Fibroblast of lung (primary cell): ENCODE measurements around the gene ALKBH6. TPM values are rescaled to one million over a fixed set of nuclear protein-coding genes. Genes with fewer than 3 reads are reported as not detected.

Source experiments
- DNase-seq, 2 donors: peaks; one replicate each; pipeline versions ENCODE4 v3.0.0 to v3.0.0-alpha.2; 2010; ENCODE audit warnings: low read depth in 2 of 2
- H2AFZ ChIP-seq: 2 replicates; pipeline ENCODE4 v1.5.1; 2012; ENCODE audit warnings: low read length, control low read depth, inconsistent platforms
- H3K27ac ChIP-seq: 2 replicates; pipeline ENCODE4 v1.5.1; 2011; ENCODE audit warnings: low read length, control low read depth; ENCODE audit not compliant: insufficient read depth
- H3K27me3 ChIP-seq: 2 replicates; pipeline ENCODE4 v1.5.1; 2011; ENCODE audit warnings: mild to moderate bottlenecking, low read length; ENCODE audit not compliant: control insufficient read depth, insufficient read depth
- H3K36me3 ChIP-seq: 2 replicates; pipeline ENCODE4 v1.5.1; 2011; ENCODE audit warnings: low read length; ENCODE audit not compliant: control insufficient read depth, insufficient read depth
- H3K4me1 ChIP-seq: 2 replicates; pipeline ENCODE4 v1.5.1; 2011; ENCODE audit warnings: low read length; ENCODE audit not compliant: control insufficient read depth, insufficient read depth; ENCODE audit errors: extremely low read depth
- H3K4me2 ChIP-seq: 2 replicates; pipeline ENCODE4 v1.5.1; 2011; ENCODE audit warnings: low read length, control low read depth; ENCODE audit not compliant: insufficient read depth; ENCODE audit errors: extremely low read depth
- H3K4me3 ChIP-seq, 4 experiments: fragments of 200-600 bp in 1 of 4; sonication (generic) in 1 of 4; replicated peaks in 1 of 4; 2 replicates each; pipeline ENCODE4 v1.5.1; 2011 to 2016; ENCODE audit warnings: low read length in 4 of 4, low read depth in 3 of 4, mild to moderate bottlenecking in 3 of 4, control low read depth in 2 of 4, inconsistent platforms in 1 of 4, mixed read lengths in 1 of 4; ENCODE audit not compliant: insufficient read depth in 1 of 4; ENCODE audit errors: control extremely low read depth in 1 of 4
- H3K79me2 ChIP-seq: 2 replicates; pipeline ENCODE4 v1.5.1; 2012; ENCODE audit warnings: mild to moderate bottlenecking, low read length, inconsistent platforms; ENCODE audit not compliant: control insufficient read depth, insufficient read depth
- H3K9ac ChIP-seq: 2 replicates; pipeline ENCODE4 v1.5.1; 2011; ENCODE audit warnings: mild to moderate bottlenecking, low read length, control low read depth; ENCODE audit not compliant: insufficient read depth
- H3K9me3 ChIP-seq: 2 replicates; pipeline ENCODE4 v1.5.1; 2012; ENCODE audit warnings: low read depth, low read length; ENCODE audit not compliant: control insufficient read depth, insufficient read depth
- H4K20me1 ChIP-seq: 2 replicates; pipeline ENCODE4 v1.5.1; 2011; ENCODE audit warnings: low read length; ENCODE audit not compliant: control insufficient read depth, insufficient read depth; ENCODE audit errors: extremely low read depth
- CTCF ChIP-seq, 2 donors: IDR thresholded peaks in 1 of 2; conservative IDR thresholded peaks in 1 of 2; 1 replicate in 1 of 2; 2 replicates in 1 of 2; pipeline ENCODE4 v1.5.1; 2011 to 2012; ENCODE audit warnings: low read length in 2 of 2, control low read depth in 1 of 2, inconsistent platforms in 1 of 2, low read depth in 1 of 2, mild to moderate bottlenecking in 1 of 2
- EZH2 ChIP-seq: IDR thresholded peaks from 2 replicates; pipeline ENCODE4 v1.5.1; 2012; ENCODE audit warnings: low read length, control low read depth, mild to moderate bottlenecking; ENCODE audit errors: missing control alignments
- polyA plus RNA-seq, 2 donors: library from polyadenylated mRNA; depleted of rRNA in 1 of 2; stranded (reverse) in 1 of 2; unstranded in 1 of 2; fragments of >200 nt; gene quantifications; 2 replicates each; pipeline ENCODE4 v1.2.1, GENCODE V29; 2011 to 2012; ENCODE audit warnings: missing spikeins in 1 of 2
- total RNA-seq: library from RNA; depleted of rRNA; stranded (reverse); fragments of >200 nt; gene quantifications from 2 replicates; pipeline ENCODE4 v1.2.1, GENCODE V29; 2014

The ALKBH6 gene
- total and polyA plus RNA-seq, 2 donors (not counting 1 experiment from before 2014, with no cell fraction given): 19.5 to 20.1 TPM

- no peak for TF ChIP-seq EZH2
- TF ChIP-seq CTCF (conservative IDR thresholded peaks at IDR 0.05 in 1 of 2, IDR thresholded peaks at IDR 0.05 in 1 of 2; ENCODE audit: low read depth in 1 of 2, low read length in 2 of 2): no peak
- DNase-seq: no peak
- Histone ChIP-seq H3K27me3 (no peaks in the 10 kb centered on the region), H4K20me1 (no peaks in the 10 kb centered on the region), H3K9ac (no peak overlapping the region), H3K79me2 (no peaks in the 10 kb centered on the region), H3K36me3 (no peaks in the 10 kb centered on the region), H3K4me2 (no peak overlapping the region), H3K9me3 (no peaks in the 10 kb centered on the region), H2AFZ (no peak overlapping the region), H3K4me3 (no peak overlapping the region), H3K27ac (no peak overlapping the region), H3K4me1 (no peaks in the 10 kb centered on the region)
Observed at GRCh38 chr19:35978271-35978670, 35.7 kb downstream of the ALKBH6 start.

GRCh38 chr19:35977446-35978222 lies 36.4 kb downstream of the ALKBH6 start:
- Histone ChIP-seq H3K9me3 (no peaks in the 10 kb centered on the region), H3K4me2 (no peak overlapping the region), H3K27ac (no peak overlapping the region), H3K79me2 (no peaks in the 10 kb centered on the region), H3K4me3 (no peak overlapping the region), H3K36me3 (no peaks in the 10 kb centered on the region), H3K27me3 (no peaks in the 10 kb centered on the region), H2AFZ (no peak overlapping the region), H4K20me1 (no peaks in the 10 kb centered on the region), H3K4me1 (no peaks in the 10 kb centered on the region), H3K9ac (no peak overlapping the region)
- DNase-seq: no peak
- no peak for TF ChIP-seq EZH2

- Histone ChIP-seq H3K9ac (no peak overlapping the region), H3K4me3 (no peak overlapping the region), H2AFZ (no peak overlapping the region), H4K20me1 (no peaks in the 10 kb centered on the region), H3K27ac (no peak overlapping the region), H3K36me3 (no peaks in the 10 kb centered on the region), H3K27me3 (no peaks in the 10 kb centered on the region), H3K9me3 (no peaks in the 10 kb centered on the region), H3K4me2 (no peak overlapping the region), H3K4me1 (no peaks in the 10 kb centered on the region), H3K79me2 (no peaks in the 10 kb centered on the region)
- peak; percentile 21 to 22 for DNase-seq
- TF ChIP-seq CTCF (conservative IDR thresholded peaks at IDR 0.05 in 1 of 2, IDR thresholded peaks at IDR 0.05 in 1 of 2; ENCODE audit: low read depth in 1 of 2, low read length in 2 of 2) (no peak), EZH2 (no peak)
Observed at GRCh38 chr19:35975608-35976214, 38.3 kb downstream of the ALKBH6 start.
